HCT116 (cell line): ENCODE results near the gene PITPNM1. TPM values are rescaled to one million over a fixed set of nuclear protein-coding genes. Genes with fewer than 3 reads are reported as not detected.

ENCODE experiments used
- ATAC-seq: fragments of 200-7000 bp; cut with Tn5 transposase; 2 replicates; pipeline ENCODE4 v1.9.1; 2020; ENCODE audit warnings: mild to moderate bottlenecking, moderate library complexity
- BruUV-seq: library from RNA; stranded (reverse); fragments of 400-500 nt; replicated peaks from 2 replicates; lab custom pipeline; 2021; lab: Mats Ljungman, UMichigan
- CTCF ChIA-PET: fragments of 300-600 bp; sonication (Branson Sonifier 250); formaldehyde crosslinking; loops from one replicate; lab custom pipeline; 2021; ENCODE audit warnings: antibody characterized with exemption; lab: Charles Lee
- POLR2A ChIA-PET: fragments of 300-600, 350-600 bp; sonication (Branson Sonifier 250); formaldehyde crosslinking; loops from one replicate; lab custom pipeline; 2021; ENCODE audit warnings: antibody characterized with exemption; lab: Charles Lee
- RAD21 ChIA-PET, 2 experiments: fragments of 300-600 bp; sonication (Branson Sonifier 250); formaldehyde crosslinking; loops; one replicate each; lab custom pipeline; 2023; ENCODE audit warnings: low total read pairs in 2 of 2; ENCODE audit not compliant: uncharacterized antibody in 2 of 2, unreplicated experiment in 2 of 2, low non-redundant PET in 1 of 2; lab: Charles Lee
- DNase-seq: peaks from one replicate; pipeline ENCODE4 v3.0.0-alpha.2; 2010; ENCODE audit warnings: low read depth, low spot score
- H2AFZ ChIP-seq: fragments of 200-600 bp; shearing (Covaris generic), sonication (generic); 2 replicates; pipeline ENCODE4 v1.6.1; 2017; ENCODE audit warnings: low read depth, mixed run types, mixed read lengths, antibody characterized with exemption, low read length; ENCODE audit not compliant: poor library complexity, severe bottlenecking
- H3K27ac ChIP-seq: 2 replicates; pipeline ENCODE4 v1.5.1; 2012; ENCODE audit warnings: low read depth, low read length
- H3K27me3 ChIP-seq: fragments of 200-600 bp; sonication (generic); 2 replicates; pipeline ENCODE4 v1.6.1; 2016; ENCODE audit warnings: mixed run types, low read length, mixed read lengths; ENCODE audit not compliant: insufficient read depth
- H3K36me3 ChIP-seq, 2 experiments: fragments of 200-500 bp in 1 of 2; fragments of 200-600 bp in 1 of 2; sonication (Bioruptor generic) in 1 of 2; sonication (generic) in 1 of 2; 2 replicates each; pipeline versions ENCODE4 v1.5.1 to v1.6.1; 2014 to 2016; ENCODE audit warnings: low read length in 2 of 2, inconsistent platforms in 1 of 2, mixed read lengths in 1 of 2, mixed run types in 1 of 2; ENCODE audit not compliant: insufficient read depth in 2 of 2, control insufficient read depth in 1 of 2
- H3K4me1 ChIP-seq, 2 experiments: fragments of 200-600 bp in 1 of 2; sonication (generic) in 1 of 2; 2 replicates each; pipeline versions ENCODE4 v1.5.1 to v1.6.1; 2012 to 2017; ENCODE audit warnings: low read length in 2 of 2, inconsistent platforms in 1 of 2, mild to moderate bottlenecking in 1 of 2, mixed read lengths in 1 of 2, mixed run types in 1 of 2, moderate library complexity in 1 of 2; ENCODE audit not compliant: insufficient read depth in 2 of 2, control insufficient read depth in 1 of 2
- H3K4me2 ChIP-seq: fragments of 200-600 bp; sonication (generic); 2 replicates; pipeline ENCODE4 v1.6.1; 2017; ENCODE audit warnings: mixed run types, low read length, mixed read lengths
- H3K4me3 ChIP-seq, 2 experiments: fragments of 200-600 bp in 1 of 2; sonication (generic) in 1 of 2; replicated peaks in 1 of 2; 2 replicates each; pipeline ENCODE4 v1.5.1; 2011 to 2016; ENCODE audit warnings: low read length in 2 of 2, control low read depth in 1 of 2, low read depth in 1 of 2, mild to moderate bottlenecking in 1 of 2, mixed read lengths in 1 of 2, mixed run types in 1 of 2
- H3K79me2 ChIP-seq: fragments of 200-600 bp; sonication (generic); 2 replicates; pipeline ENCODE4 v1.6.1; 2017; ENCODE audit warnings: mild to moderate bottlenecking, mixed run types, low read length, moderate library complexity, mixed read lengths; ENCODE audit not compliant: insufficient read depth
- H3K9ac ChIP-seq: fragments of 200-600 bp; sonication (generic); 2 replicates; pipeline ENCODE4 v1.6.1; 2016; ENCODE audit warnings: low read length, mixed read lengths
- H3K9me2 ChIP-seq: fragments of 200-600 bp; sonication (generic), shearing (Covaris generic); 2 replicates; pipeline ENCODE4 v1.6.1; 2017; ENCODE audit warnings: mixed run types, mild to moderate bottlenecking, moderate library complexity; ENCODE audit not compliant: insufficient read depth
- H3K9me3 ChIP-seq, 2 experiments: fragments of 200-500 bp in 1 of 2; fragments of 200-600 bp in 1 of 2; sonication (Bioruptor generic) in 1 of 2; sonication (generic) in 1 of 2; 2 replicates each; pipeline ENCODE4 v1.6.1; 2014 to 2017; ENCODE audit warnings: low read length in 2 of 2, mixed read lengths in 2 of 2, inconsistent platforms in 1 of 2, low read depth in 1 of 2, mild to moderate bottlenecking in 1 of 2, mixed run types in 1 of 2, moderate library complexity in 1 of 2; ENCODE audit not compliant: control insufficient read depth in 1 of 2, insufficient read depth in 1 of 2
- H4K20me1 ChIP-seq: fragments of 200-600 bp; sonication (generic), shearing (Covaris generic); 2 replicates; pipeline ENCODE4 v1.6.1; 2017; ENCODE audit warnings: mixed run types, mild to moderate bottlenecking, moderate library complexity; ENCODE audit not compliant: insufficient read depth
- CBX3 ChIP-seq: IDR thresholded peaks from 2 replicates; pipeline ENCODE4 v1.6.1; 2012; ENCODE audit warnings: low read depth
- EGR1 ChIP-seq: IDR thresholded peaks from 2 replicates; pipeline ENCODE4 v1.6.1; 2012; ENCODE audit warnings: low read depth
- EZH2 ChIP-seq: fragments of 200-600 bp; sonication (generic); IDR thresholded peaks from 2 replicates; pipeline ENCODE4 v1.6.1; 2017; ENCODE audit warnings: antibody characterized with exemption, mixed run types
- EZH2phosphoT487 ChIP-seq: fragments of 200-600 bp; IDR thresholded peaks from 2 replicates; pipeline ENCODE4 v1.6.1; 2018; ENCODE audit warnings: antibody characterized with exemption, borderline replicate concordance
- SRF ChIP-seq: IDR thresholded peaks from 2 replicates; pipeline ENCODE4 v1.6.1; 2012; ENCODE audit warnings: low read depth
- TCF7L2 ChIP-seq: IDR thresholded peaks from 2 replicates; pipeline ENCODE4 v1.7.0; 2011; ENCODE audit warnings: borderline replicate concordance, inconsistent platforms; ENCODE audit not compliant: insufficient read depth, insufficient read length; ENCODE audit errors: extremely low read depth
- intact Hi-C: fragments of 100-400 bp; cut with micrococcal nuclease; formaldehyde crosslinking; loops from 2 replicates; pipeline ENCODE4 v1.10.0; 2022
- total RNA-seq: library from RNA; stranded (reverse); gene quantifications from one replicate; pipeline ENCODE4 v1.2.1, GENCODE V29; 2021; ENCODE audit not compliant: unreplicated experiment
- TF ChIP-seq, protein P1 (sequence below): IDR thresholded peaks from 2 replicates; pipeline ENCODE4 v1.6.1; 2012
- TF ChIP-seq, protein P2 (sequence below): IDR thresholded peaks from 2 replicates; pipeline ENCODE4 v1.6.1; 2012
- TF ChIP-seq, protein P3 (sequence below), 3 experiments: fragments of 200-600 bp in 1 of 3; sonication (generic) in 1 of 3; IDR thresholded peaks in 2 of 3; conservative IDR thresholded peaks in 1 of 3; 2 replicates each; pipeline ENCODE4 v1.5.1; 2012 to 2017; ENCODE audit warnings: low read depth in 2 of 3, low read length in 2 of 3, antibody characterized with exemption in 1 of 3, borderline replicate concordance in 1 of 3, control low read depth in 1 of 3, mild to moderate bottlenecking in 1 of 3, mixed read lengths in 1 of 3, mixed run types in 1 of 3, moderate library complexity in 1 of 3; ENCODE audit not compliant: insufficient read depth in 1 of 3
- TF ChIP-seq, protein P4 (sequence below): IDR thresholded peaks from 2 replicates; pipeline ENCODE4 v1.6.1; 2011; ENCODE audit warnings: mild to moderate bottlenecking, low read length, moderate library complexity; ENCODE audit not compliant: insufficient replicate concordance; ENCODE audit errors: extremely low read depth

The PITPNM1 gene
- total RNA-seq, 1 experiment from 2014 or later: 79.5 TPM

DNA sequence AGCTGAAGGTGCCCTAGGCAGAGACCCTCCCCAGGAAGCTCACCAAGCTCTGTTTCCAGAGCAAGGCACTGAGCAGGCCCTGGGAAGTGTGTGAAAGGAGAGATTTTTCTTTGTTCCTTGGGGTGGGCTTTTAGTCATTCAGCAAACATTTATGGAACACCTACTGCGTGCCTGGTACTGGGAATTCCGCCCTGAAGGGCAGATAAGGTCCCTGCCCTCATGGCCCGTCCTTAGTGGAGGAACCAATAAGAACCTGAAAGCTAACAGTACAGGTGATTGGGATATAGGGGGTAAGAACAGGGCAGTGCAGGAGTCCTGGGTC lies 40.0 kb downstream of the PITPNM1 start:
- Histone ChIP-seq H3K4me2 (peak overlapping the region; percentile 100), H3K9ac (peak overlapping the region; percentile 97), H3K36me3 (no peaks in the 10 kb centered on the region), H3K9me3 (no peaks in the 10 kb centered on the region), H2AFZ (no peak overlapping the region), H3K79me2 (peaks cover 15% of the 10 kb centered on the region; the same call in 1 of the 2 replicates), H3K9me2 (no peaks in the 10 kb centered on the region)
- intact Hi-C loops: loop anchor here (2.0 to 5.0 kb wide), 2 partner anchors 36 to 113 kb away; partner anchors contain the start of genes POLD4 and RPS6KB2
- DNase-seq (no peak), ATAC-seq (peak; percentile 4)
- BruUV-seq: no TSS peak
- ChIA-PET RAD21 (interaction anchor here in 1 of 2 experiments (0.6 kb wide), 1 partner anchor 73 kb away, joined by 3 read pairs; the partner anchor contains the start of gene RAD9A), POLR2A (no interaction called here)
- TF ChIP-seq, protein P1, sequence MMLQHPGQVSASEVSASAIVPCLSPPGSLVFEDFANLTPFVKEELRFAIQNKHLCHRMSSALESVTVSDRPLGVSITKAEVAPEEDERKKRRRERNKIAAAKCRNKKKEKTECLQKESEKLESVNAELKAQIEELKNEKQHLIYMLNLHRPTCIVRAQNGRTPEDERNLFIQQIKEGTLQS: no peak
- TF ChIP-seq EZH2phosphoT487 (no peak), SRF (no peak)
- TF ChIP-seq, all 23 proteins: peak for 0
- Histone ChIP-seq H3K4me3 (peak overlapping the region; percentile 87 to 96), H4K20me1 (no peaks in the 10 kb centered on the region), H3K4me1 (peaks cover 35 to 59% of the 10 kb centered on the region in 2 experiments), H3K27ac (peak overlapping the region; percentile 98), H3K27me3 (no peaks in the 10 kb centered on the region)
- CTCF ChIA-PET: no interaction called here

DNA sequence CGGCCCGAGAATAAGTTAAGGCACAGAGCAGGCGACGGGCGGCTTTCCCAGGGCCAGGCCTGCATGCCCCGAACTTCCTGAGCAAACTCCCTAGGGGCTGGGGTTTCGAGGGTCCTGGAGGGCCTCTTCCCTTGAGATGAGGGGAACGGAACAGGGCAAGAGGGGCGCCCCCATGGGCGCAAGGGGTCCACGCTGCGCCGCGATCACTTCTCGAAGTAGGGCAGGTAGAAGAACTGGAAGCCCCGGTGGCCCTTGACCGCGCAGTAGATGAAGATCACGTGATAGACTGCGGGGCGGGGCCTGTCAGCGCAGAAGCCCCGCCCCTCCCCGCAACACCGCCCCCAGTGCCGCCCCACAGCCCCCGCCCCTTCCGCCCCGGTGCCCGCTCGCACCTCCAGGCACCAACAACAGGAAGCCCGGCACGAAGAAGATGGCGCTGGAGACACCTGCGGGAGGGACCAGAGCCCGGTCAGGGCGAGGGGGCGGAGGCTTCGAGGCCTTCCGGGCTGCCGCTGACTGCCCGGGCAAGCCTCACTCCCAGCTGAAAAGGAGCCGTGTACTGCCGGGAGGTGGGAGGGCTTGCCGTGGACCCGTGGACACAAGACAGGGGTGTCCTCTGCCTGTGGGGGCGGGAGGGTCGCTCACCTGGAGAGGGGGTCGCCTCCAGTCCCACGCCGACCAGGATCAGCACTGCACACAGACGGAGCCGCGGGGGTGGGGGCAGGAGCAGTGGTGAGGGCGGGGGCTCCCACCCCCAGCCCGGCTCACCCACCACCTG lies 40.6 kb downstream of the PITPNM1 start:
- Histone ChIP-seq H3K4me1 (peaks cover 35 to 58% of the 10 kb centered on the region in 2 experiments), H3K4me2 (peak overlapping the region; percentile 100), H2AFZ (no peak overlapping the region), H3K4me3 (peak overlapping the region; percentile 87 to 96), H3K27ac (peak overlapping the region; percentile 98), H3K9ac (peak overlapping the region; percentile 97), H4K20me1 (no peaks in the 10 kb centered on the region), H3K9me3 (no peaks in the 10 kb centered on the region), H3K79me2 (peaks cover 15% of the 10 kb centered on the region; the same call in 1 of the 2 replicates), H3K36me3 (no peaks in the 10 kb centered on the region), H3K27me3 (no peaks in the 10 kb centered on the region), H3K9me2 (no peaks in the 10 kb centered on the region)
- CTCF ChIA-PET: no interaction called here
- peak; percentile 74 for ATAC-seq
- TSS peak; percentile 76 for BruUV-seq
- intact Hi-C loops: loop anchor here (2.0 to 5.0 kb wide), 2 partner anchors 36 to 112 kb away; partner anchors contain the start of genes POLD4 and RPS6KB2
- peak; percentile 81 for DNase-seq
- RAD21 ChIA-PET: interaction anchor here in 1 of 2 experiments (0.6 kb wide), 1 partner anchor 73 kb away, joined by 3 read pairs; the partner anchor contains the start of gene RAD9A
- POLR2A ChIA-PET: no interaction called here
- TF ChIP-seq, protein P2, sequence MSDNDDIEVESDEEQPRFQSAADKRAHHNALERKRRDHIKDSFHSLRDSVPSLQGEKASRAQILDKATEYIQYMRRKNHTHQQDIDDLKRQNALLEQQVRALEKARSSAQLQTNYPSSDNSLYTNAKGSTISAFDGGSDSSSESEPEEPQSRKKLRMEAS: no peak
- no peak for TF ChIP-seq TCF7L2
- no peak for TF ChIP-seq EGR1
- no peak for TF ChIP-seq SRF
- no peak for TF ChIP-seq EZH2
- TF ChIP-seq CBX3: no peak
- TF ChIP-seq, protein P3, sequence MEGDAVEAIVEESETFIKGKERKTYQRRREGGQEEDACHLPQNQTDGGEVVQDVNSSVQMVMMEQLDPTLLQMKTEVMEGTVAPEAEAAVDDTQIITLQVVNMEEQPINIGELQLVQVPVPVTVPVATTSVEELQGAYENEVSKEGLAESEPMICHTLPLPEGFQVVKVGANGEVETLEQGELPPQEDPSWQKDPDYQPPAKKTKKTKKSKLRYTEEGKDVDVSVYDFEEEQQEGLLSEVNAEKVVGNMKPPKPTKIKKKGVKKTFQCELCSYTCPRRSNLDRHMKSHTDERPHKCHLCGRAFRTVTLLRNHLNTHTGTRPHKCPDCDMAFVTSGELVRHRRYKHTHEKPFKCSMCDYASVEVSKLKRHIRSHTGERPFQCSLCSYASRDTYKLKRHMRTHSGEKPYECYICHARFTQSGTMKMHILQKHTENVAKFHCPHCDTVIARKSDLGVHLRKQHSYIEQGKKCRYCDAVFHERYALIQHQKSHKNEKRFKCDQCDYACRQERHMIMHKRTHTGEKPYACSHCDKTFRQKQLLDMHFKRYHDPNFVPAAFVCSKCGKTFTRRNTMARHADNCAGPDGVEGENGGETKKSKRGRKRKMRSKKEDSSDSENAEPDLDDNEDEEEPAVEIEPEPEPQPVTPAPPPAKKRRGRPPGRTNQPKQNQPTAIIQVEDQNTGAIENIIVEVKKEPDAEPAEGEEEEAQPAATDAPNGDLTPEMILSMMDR (IDR thresholded peaks at IDR 0.05 in 2 of 3, conservative IDR thresholded peaks at IDR 0.05 in 1 of 3; ENCODE audit: borderline replicate concordance in 1 of 3, insufficient read depth in 1 of 3, low read depth in 2 of 3, low read length in 2 of 3): no peak
- TF ChIP-seq, protein P4, sequence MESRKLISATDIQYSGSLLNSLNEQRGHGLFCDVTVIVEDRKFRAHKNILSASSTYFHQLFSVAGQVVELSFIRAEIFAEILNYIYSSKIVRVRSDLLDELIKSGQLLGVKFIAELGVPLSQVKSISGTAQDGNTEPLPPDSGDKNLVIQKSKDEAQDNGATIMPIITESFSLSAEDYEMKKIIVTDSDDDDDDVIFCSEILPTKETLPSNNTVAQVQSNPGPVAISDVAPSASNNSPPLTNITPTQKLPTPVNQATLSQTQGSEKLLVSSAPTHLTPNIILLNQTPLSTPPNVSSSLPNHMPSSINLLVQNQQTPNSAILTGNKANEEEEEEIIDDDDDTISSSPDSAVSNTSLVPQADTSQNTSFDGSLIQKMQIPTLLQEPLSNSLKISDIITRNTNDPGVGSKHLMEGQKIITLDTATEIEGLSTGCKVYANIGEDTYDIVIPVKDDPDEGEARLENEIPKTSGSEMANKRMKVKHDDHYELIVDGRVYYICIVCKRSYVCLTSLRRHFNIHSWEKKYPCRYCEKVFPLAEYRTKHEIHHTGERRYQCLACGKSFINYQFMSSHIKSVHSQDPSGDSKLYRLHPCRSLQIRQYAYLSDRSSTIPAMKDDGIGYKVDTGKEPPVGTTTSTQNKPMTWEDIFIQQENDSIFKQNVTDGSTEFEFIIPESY: no peak
- TF ChIP-seq, protein P1: no peak
